Prostate gland (tissue), 2 donors: ENCODE data around the gene RBM6. TPM values are rescaled to one million over a fixed set of nuclear protein-coding genes. Genes with fewer than 3 reads are reported as not detected.

ENCODE experiments used
- DNase-seq: peaks from one replicate; pipeline ENCODE4 v3.0.0-alpha.2; 2019; ENCODE audit warnings: low spot score
- H3K27ac ChIP-seq, 2 donors: fragments of 200-600 bp; sonication (generic); 2 replicates each; pipeline ENCODE4 v1.5.1; 2017 to 2019
- H3K27me3 ChIP-seq: fragments of 200-600 bp; sonication (generic); replicated peaks from 2 replicates; pipeline ENCODE4 v1.5.1; 2019; ENCODE audit not compliant: insufficient read depth
- H3K36me3 ChIP-seq, 2 donors: fragments of 200-600 bp; sonication (generic); 1 replicate in 1 of 2; 2 replicates in 1 of 2; pipeline versions ENCODE4 v1.5.1 to v1.8.1; 2017 to 2019
- H3K4me1 ChIP-seq: fragments of 200-600 bp; sonication (generic); replicated peaks from 2 replicates; pipeline ENCODE4 v1.5.1; 2019
- H3K4me3 ChIP-seq, 2 donors: fragments of 200-600 bp; sonication (generic); 2 replicates each; pipeline ENCODE4 v1.5.1; 2017 to 2019
- H3K9me3 ChIP-seq: fragments of 200-600 bp; sonication (generic); 2 replicates; pipeline ENCODE4 v1.5.1; 2017
- CTCF ChIP-seq, 4 experiments: fragments of 200-600 bp in 2 of 4; fragments of 450-650 bp in 2 of 4; sonication (generic) in 2 of 4; IDR thresholded peaks; 1 replicate in 3 of 4; 2 replicates in 1 of 4; pipeline ENCODE4 v1.5.1; 2016 to 2019; ENCODE audit warnings: antibody characterized with exemption in 4 of 4, mild to moderate bottlenecking in 2 of 4, moderate library complexity in 2 of 4
- POLR2A ChIP-seq: fragments of 450-650 bp; IDR thresholded peaks from one replicate; pipeline ENCODE4 v1.6.1; 2016; ENCODE audit warnings: antibody characterized with exemption, mild to moderate bottlenecking
- POLR2AphosphoS5 ChIP-seq: sonication (generic); formaldehyde crosslinking; IDR thresholded peaks from one replicate; pipeline ENCODE4 v1.6.1; 2017; ENCODE audit warnings: antibody characterized with exemption
- WGBS: methylation state at CpG from one replicate; pipeline ENCODE4 v1.1.5; 2018; 5-methylcytosine and 5-hydroxymethylcytosine counted together
- intact Hi-C: fragments of 100-400 bp; cut with DNase I; formaldehyde crosslinking; loops from one replicate; pipeline ENCODE4 v1.14.2; 2022
- total RNA-seq, 2 donors: library from RNA; depleted of rRNA; stranded (reverse); fragments of >200 nt; gene quantifications; one replicate each; pipeline ENCODE4 v1.1.0, GENCODE V29; 2016

RBM6 gene
- total RNA-seq, 2 donors from 2014 or later, result 53.1 to 176 TPM

GRCh38 chr3:49952924-49953323 is 13.0 kb downstream of the RBM6 start:
- Histone ChIP-seq H3K4me3 (no peak overlapping the region), H3K36me3 (no peaks in the 10 kb centered on the region), H3K27ac (no peak overlapping the region), H3K27me3 (no peaks in the 10 kb centered on the region), H3K4me1 (no peaks in the 10 kb centered on the region), H3K9me3 (no peaks in the 10 kb centered on the region)
- TF ChIP-seq POLR2A, result no peak
- no peak for TF ChIP-seq POLR2AphosphoS5
- no peak for DNase-seq
- intact Hi-C loops, result no loop called here
- 98% methylated on average over 6 of the region's 6 CpGs for WGBS

DNA sequence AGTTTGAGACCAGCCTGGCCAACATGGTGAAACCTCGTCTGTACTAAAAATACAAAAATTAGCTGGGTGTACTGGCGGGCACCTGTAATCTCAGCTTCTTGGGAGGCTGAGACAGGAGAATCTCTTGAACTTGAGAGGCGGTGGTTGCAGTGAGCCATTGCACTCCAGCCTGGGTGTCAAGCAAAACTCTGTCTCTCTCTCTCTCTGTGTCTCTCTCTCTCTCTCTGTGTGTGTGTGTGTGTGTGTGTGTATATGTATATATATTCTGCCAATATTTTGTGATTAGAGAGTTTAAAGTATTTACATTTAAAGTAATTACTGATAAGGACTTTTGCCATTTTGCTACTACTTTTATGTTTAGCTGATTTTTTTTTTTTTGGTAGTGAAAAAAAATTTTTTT is 15.7 kb downstream of the RBM6 start:
- TF ChIP-seq POLR2AphosphoS5, result no peak
- TF ChIP-seq POLR2A, result no peak
- TF ChIP-seq CTCF (IDR thresholded peaks at IDR 0.05), result no peak
- intact Hi-C loops, result no loop called here
- WGBS, result 98% methylated on average over 3 of the region's 3 CpGs

DNA sequence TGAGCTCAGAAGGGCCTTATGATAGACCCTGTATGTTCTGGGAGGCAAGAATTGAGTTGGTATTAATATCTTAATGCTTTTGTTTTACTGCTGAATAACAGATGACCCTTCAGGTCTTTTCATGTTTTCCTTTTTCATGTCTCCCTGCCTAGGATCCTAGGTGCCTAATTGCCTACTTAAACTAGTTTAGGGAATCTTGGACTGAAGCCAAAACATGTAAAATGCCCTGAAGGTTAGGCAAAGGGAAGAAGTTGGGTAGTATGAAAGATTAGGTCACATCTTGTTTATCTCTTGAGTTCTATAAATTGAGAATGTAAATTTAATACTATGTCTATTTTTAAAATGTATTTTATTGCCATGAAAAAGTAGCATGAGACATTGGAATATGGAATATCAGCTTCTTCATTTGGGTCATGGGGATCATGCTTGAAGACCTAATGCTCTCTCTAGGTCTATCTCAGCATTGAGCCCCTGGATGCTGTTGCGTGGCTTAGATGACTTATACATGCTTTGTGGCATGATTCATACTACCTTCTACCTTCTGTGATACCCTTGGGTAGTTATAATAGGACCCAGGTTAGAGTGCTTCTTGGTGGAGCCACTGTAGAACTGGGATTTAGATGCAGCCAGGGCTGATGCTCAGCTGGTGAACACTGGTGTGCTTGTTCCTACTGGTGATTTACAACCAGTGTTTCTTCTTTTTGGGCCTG is 26.4 kb downstream of the RBM6 start:
- Histone ChIP-seq H3K9me3 (no peaks in the 10 kb centered on the region), H3K27ac (no peak overlapping the region), H3K4me3 (no peak overlapping the region), H3K4me1 (no peaks in the 10 kb centered on the region), H3K36me3 (no peaks in the 10 kb centered on the region), H3K27me3 (no peaks in the 10 kb centered on the region)
- no peak for DNase-seq
- TF ChIP-seq POLR2A (no peak), CTCF (IDR thresholded peaks at IDR 0.05) (no peak), POLR2AphosphoS5 (no peak)
- intact Hi-C loops, result no loop called here
- WGBS, result 96% methylated on average over 1 of the region's 1 CpG

More for the DNA sequence above, 15.7 kb downstream of the RBM6 start:
- H3K27ac ChIP-seq, result no peak overlapping the region
- no peaks in the 10 kb centered on the region for H3K4me1 ChIP-seq
- no peak for DNase-seq
- no peaks in the 10 kb centered on the region for H3K27me3 ChIP-seq
- no peaks in the 10 kb centered on the region for H3K9me3 ChIP-seq
- H3K36me3 ChIP-seq, result no peaks in the 10 kb centered on the region
- H3K4me3 ChIP-seq, result no peak overlapping the region

DNA sequence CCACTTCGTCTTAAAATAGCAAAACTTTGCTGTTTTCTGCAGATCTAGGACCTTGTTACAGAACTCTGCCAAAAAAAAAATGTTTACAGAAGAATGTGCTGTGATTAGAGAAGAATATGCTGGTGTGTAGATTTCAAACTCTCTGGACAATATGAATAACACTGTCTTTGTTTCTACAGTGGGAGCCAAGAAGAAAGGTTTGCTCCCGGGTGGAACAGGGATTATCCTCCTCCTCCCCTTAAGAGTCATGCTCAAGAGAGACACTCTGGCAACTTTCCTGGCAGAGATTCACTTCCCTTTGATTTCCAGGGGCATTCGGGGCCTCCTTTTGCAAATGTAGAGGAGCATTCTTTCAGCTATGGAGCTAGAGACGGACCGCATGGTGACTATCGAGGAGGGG is 27.3 kb downstream of the RBM6 start:
- WGBS, result 40% methylated on average over 6 of the region's 6 CpGs
- TF ChIP-seq CTCF (IDR thresholded peaks at IDR 0.05), result no peak
- Histone ChIP-seq H3K27ac (no peak overlapping the region), H3K36me3 (no peaks in the 10 kb centered on the region), H3K4me3 (no peak overlapping the region), H3K9me3 (no peaks in the 10 kb centered on the region), H3K4me1 (no peaks in the 10 kb centered on the region), H3K27me3 (no peaks in the 10 kb centered on the region)
- intact Hi-C loops, result no loop called here
- no peak for DNase-seq

DNA sequence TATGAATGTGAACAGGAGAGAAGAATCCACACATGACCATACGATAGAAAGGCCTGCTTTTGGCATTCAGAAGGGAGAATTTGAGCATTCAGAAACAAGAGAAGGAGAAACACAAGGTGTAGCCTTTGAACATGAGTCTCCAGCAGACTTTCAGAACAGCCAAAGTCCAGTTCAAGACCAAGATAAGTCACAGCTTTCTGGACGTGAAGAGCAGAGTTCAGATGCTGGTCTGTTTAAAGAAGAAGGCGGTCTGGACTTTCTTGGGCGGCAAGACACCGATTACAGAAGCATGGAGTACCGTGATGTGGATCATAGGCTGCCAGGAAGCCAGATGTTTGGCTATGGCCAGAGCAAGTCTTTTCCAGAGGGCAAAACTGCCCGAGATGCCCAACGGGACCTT is 28.4 kb downstream of the RBM6 start:
- no peak for DNase-seq
- Histone ChIP-seq H3K27me3 (no peaks in the 10 kb centered on the region), H3K27ac (no peak overlapping the region), H3K36me3 (no peaks in the 10 kb centered on the region), H3K9me3 (no peaks in the 10 kb centered on the region), H3K4me1 (no peaks in the 10 kb centered on the region), H3K4me3 (no peak overlapping the region)
- 93% methylated on average over 8 of the region's 8 CpGs for WGBS
- intact Hi-C loops, result no loop called here
- TF ChIP-seq POLR2AphosphoS5, result no peak
- no peak for TF ChIP-seq CTCF (IDR thresholded peaks at IDR 0.05)
- no peak for TF ChIP-seq POLR2A
